ENCODE data around the gene HS3ST3A1.

HS3ST3A1 gene

GRCh38 chr17:13646969-13647542, 45.3 kb upstream of the HS3ST3A1 start:
- no peak overlapping the region for H2AFZ ChIP-seq (ENCODE audit: low read length)
- no peaks in the 10 kb centered on the region for H3K9me3 ChIP-seq (replicated peaks; ENCODE audit: insufficient read depth, low read length)
- H3K4me3 ChIP-seq (ENCODE audit: low read length): no peak overlapping the region
- H3K9ac ChIP-seq (ENCODE audit: low read length): no peak overlapping the region
- no peaks in the 10 kb centered on the region for H3K4me1 ChIP-seq (ENCODE audit: low read length)
- TF ChIP-seq EZH2phosphoT487 (IDR thresholded peaks at IDR 0.05; ENCODE audit: low read length) (no peak), CTCF (IDR thresholded peaks at IDR 0.05; ENCODE audit: low read length) (no peak), EZH2 (optimal IDR thresholded peaks at IDR 0.05; ENCODE audit: low read depth, low read length) (no peak)
- H4K20me1 ChIP-seq (ENCODE audit: insufficient read depth, low read length): no peaks in the 10 kb centered on the region
- H3F3A ChIP-seq (ENCODE audit: insufficient read depth, low read length): no peaks in the 10 kb centered on the region
- H3K27ac ChIP-seq (ENCODE audit: low read length): no peak overlapping the region
- no peaks in the 10 kb centered on the region for H3K36me3 ChIP-seq (replicated peaks; ENCODE audit: insufficient read depth, low read length)
- no peaks in the 10 kb centered on the region for H3K9me2 ChIP-seq (replicated peaks; ENCODE audit: insufficient read depth, low read length)
- H3K4me2 ChIP-seq (ENCODE audit: low read depth, low read length): no peak overlapping the region
- no peak for DNase-seq
- H3K79me2 ChIP-seq (ENCODE audit: low read length): no peaks in the 10 kb centered on the region
- no peaks in the 10 kb centered on the region for H3K27me3 ChIP-seq (replicated peaks; ENCODE audit: insufficient read depth, low read length)

DNA sequence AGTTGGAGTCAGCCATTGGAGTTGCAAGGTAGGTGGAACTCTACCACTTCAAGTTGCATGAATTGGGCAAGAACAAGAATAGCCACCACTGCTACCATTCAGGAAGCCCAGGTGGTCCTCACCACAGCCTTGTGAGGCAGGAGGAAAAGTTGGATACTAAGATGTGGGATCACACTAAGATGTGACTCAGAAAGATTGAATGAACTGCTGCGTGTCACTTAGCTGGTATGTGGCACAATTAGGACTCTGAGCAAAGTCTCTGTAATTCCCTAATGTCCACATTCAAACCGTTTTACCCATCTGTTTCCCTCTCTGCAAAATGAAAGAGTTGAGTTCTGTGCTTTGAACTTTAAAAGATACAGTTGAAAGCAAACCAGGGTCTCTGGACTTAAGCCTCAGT, 44.7 kb upstream of the HS3ST3A1 start:
- Histone ChIP-seq H2AFZ (ENCODE audit: low read length) (no peak overlapping the region), H3K36me3 (replicated peaks; ENCODE audit: insufficient read depth, low read length) (no peaks in the 10 kb centered on the region), H3K27ac (ENCODE audit: low read length) (no peak overlapping the region), H3K4me2 (ENCODE audit: low read depth, low read length) (no peak overlapping the region), H3K9ac (ENCODE audit: low read length) (no peak overlapping the region), H4K20me1 (ENCODE audit: insufficient read depth, low read length) (no peaks in the 10 kb centered on the region), H3K9me2 (replicated peaks; ENCODE audit: insufficient read depth, low read length) (no peaks in the 10 kb centered on the region), H3K4me1 (ENCODE audit: low read length) (no peaks in the 10 kb centered on the region), H3F3A (ENCODE audit: insufficient read depth, low read length) (no peaks in the 10 kb centered on the region), H3K9me3 (replicated peaks; ENCODE audit: insufficient read depth, low read length) (no peaks in the 10 kb centered on the region), H3K27me3 (replicated peaks; ENCODE audit: insufficient read depth, low read length) (no peaks in the 10 kb centered on the region), H3K4me3 (ENCODE audit: low read length) (no peak overlapping the region), H3K79me2 (ENCODE audit: low read length) (no peaks in the 10 kb centered on the region)
- no peak for DNase-seq
- TF ChIP-seq EZH2phosphoT487 (IDR thresholded peaks at IDR 0.05; ENCODE audit: low read length) (no peak), EZH2 (optimal IDR thresholded peaks at IDR 0.05; ENCODE audit: low read depth, low read length) (no peak), CTCF (IDR thresholded peaks at IDR 0.05; ENCODE audit: low read length) (no peak)

GRCh38 chr17:13643180-13643579, 41.5 kb upstream of the HS3ST3A1 start:
- H3K9me3 ChIP-seq (replicated peaks; ENCODE audit: insufficient read depth, low read length): no peaks in the 10 kb centered on the region
- TF ChIP-seq EZH2 (optimal IDR thresholded peaks at IDR 0.05; ENCODE audit: low read depth, low read length) (no peak), CTCF (IDR thresholded peaks at IDR 0.05; ENCODE audit: low read length) (no peak), EZH2phosphoT487 (IDR thresholded peaks at IDR 0.05; ENCODE audit: low read length) (no peak)
- H3K4me2 ChIP-seq (ENCODE audit: low read depth, low read length): no peak overlapping the region
- no peaks in the 10 kb centered on the region for H3K27me3 ChIP-seq (replicated peaks; ENCODE audit: insufficient read depth, low read length)
- no peaks in the 10 kb centered on the region for H3K79me2 ChIP-seq (ENCODE audit: low read length)
- no peak overlapping the region for H3K4me3 ChIP-seq (ENCODE audit: low read length)
- DNase-seq: no peak
- no peak overlapping the region for H3K9ac ChIP-seq (ENCODE audit: low read length)
- no peak overlapping the region for H2AFZ ChIP-seq (ENCODE audit: low read length)
- no peaks in the 10 kb centered on the region for H3K4me1 ChIP-seq (ENCODE audit: low read length)
- H3K27ac ChIP-seq (ENCODE audit: low read length): no peak overlapping the region
- H3F3A ChIP-seq (ENCODE audit: insufficient read depth, low read length): no peaks in the 10 kb centered on the region
- H3K9me2 ChIP-seq (replicated peaks; ENCODE audit: insufficient read depth, low read length): no peaks in the 10 kb centered on the region
- no peaks in the 10 kb centered on the region for H4K20me1 ChIP-seq (ENCODE audit: insufficient read depth, low read length)
- no peaks in the 10 kb centered on the region for H3K36me3 ChIP-seq (replicated peaks; ENCODE audit: insufficient read depth, low read length)
